IPS DF 6.9 (cell line): ENCODE measurements around the gene NAGS.
"Not testable (repeated sequence)": the region's sequence is repeated elsewhere in the genome, so short reads cannot be mapped to it uniquely, and the experiment has no call there.

Experiments used
- DNase-seq: peaks from one replicate; pipeline ENCODE4 v3.0.0-alpha.2; 2013; ENCODE audit warnings: low read depth, low spot score
- H3K27ac ChIP-seq: one replicate; pipeline ENCODE4 v1.5.1; 2013; ENCODE audit warnings: low read length, control low read depth
- H3K27me3 ChIP-seq: 2 replicates; pipeline ENCODE4 v1.6.1; 2013; ENCODE audit warnings: mild to moderate bottlenecking, low read length; ENCODE audit not compliant: control insufficient read depth, insufficient read depth
- H3K36me3 ChIP-seq: 2 replicates; pipeline ENCODE4 v1.6.1; 2013; ENCODE audit warnings: low read length; ENCODE audit not compliant: control insufficient read depth, insufficient read depth
- H3K4me1 ChIP-seq: 2 replicates; pipeline ENCODE4 v1.6.1; 2013; ENCODE audit warnings: low read length; ENCODE audit not compliant: control insufficient read depth, insufficient read depth
- H3K4me3 ChIP-seq: 2 replicates; pipeline ENCODE4 v1.5.1; 2013; ENCODE audit warnings: mild to moderate bottlenecking, low read length
- H3K9me3 ChIP-seq: 2 replicates; pipeline ENCODE4 v1.6.1; 2013; ENCODE audit warnings: low read length, inconsistent platforms; ENCODE audit not compliant: control insufficient read depth, insufficient read depth
- WGBS: extraction: QIAGEN DNeasy Blood & Tissue Kit; methylation state at CpG from one replicate; pipeline ENCODE4 v1.1.7; 2013; ENCODE audit warnings: mixed read lengths, missing lambda C conversion rate; ENCODE audit not compliant: insufficient read length, insufficient coverage; 5-methylcytosine and 5-hydroxymethylcytosine counted together

Gene NAGS

DNA sequence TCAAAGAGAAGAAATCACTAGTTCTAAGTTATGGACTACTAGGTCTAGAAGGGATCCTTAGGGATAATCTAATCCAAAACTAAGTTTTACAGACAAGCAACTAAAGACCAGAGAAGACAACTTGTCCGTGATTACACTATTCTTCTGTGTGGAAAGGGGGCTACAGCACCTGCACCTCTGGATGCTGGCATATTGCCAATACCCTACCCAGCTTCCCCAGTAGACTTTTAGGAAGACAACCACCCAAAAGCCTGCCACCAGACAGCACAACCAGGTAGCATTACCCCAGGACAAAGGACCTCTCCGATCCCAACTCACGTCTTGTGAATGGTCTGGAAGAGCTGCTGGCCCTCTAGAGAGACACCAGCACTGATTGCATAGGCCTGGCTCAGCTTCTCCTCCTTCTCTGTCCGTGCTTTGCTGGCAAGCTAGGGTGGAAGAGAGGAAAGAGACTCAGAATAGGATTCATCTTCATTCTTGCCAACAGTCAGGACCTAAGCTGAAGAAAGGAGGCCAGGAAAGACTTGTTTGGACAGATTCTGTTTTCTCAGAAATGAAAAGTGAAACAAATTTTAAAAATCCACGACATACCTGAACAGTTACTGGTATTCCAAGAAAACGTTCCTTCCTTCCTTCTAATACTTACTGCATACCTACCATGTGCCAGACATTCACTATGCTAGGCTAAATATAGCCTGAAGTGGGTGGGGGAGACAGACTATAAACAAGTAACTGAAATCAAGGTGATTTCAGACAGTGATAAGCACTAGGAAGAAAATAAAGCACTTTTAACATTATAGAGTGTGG, 35.6 kb downstream of the NAGS start:
- no peak overlapping the region for H3K27ac ChIP-seq

DNA sequence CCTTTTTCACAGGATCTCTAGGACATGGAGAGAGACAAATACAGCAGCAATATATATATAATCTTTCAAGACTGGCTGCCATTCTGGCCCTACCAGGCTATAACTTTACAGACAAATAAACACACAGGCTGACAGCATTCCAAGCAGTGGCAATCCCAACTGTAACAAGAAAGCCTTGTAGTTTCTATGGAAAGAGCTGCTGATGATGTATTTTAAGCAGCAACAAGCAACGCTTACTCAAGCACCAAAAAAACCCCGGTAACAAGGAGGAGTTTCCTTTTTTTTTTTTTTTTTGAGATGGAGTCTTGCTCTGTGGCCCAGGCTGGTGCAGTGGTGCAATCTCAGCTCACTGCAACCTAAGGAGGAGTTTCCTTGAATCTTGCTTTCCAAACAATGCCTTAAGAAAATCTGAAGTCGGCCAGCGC, 38.9 kb downstream of the NAGS start:
- Histone ChIP-seq H3K36me3 (peaks cover 5% of the 10 kb centered on the region; the same call in 1 of the 2 replicates), H3K4me3 (no peak overlapping the region), H3K9me3 (no peaks in the 10 kb centered on the region), H3K4me1 (no peaks in the 10 kb centered on the region), H3K27me3 (no peaks in the 10 kb centered on the region), H3K27ac (no peak overlapping the region)
- DNase-seq = no peak
- no CpG with 5 or more reads among the region's 4 CpGs for WGBS

More for the DNA sequence above, 35.6 kb downstream of the NAGS start:
- Histone ChIP-seq H3K36me3 (peaks cover 14% of the 10 kb centered on the region), H3K4me1 (no peaks in the 10 kb centered on the region), H3K9me3 (no peaks in the 10 kb centered on the region), H3K27me3 (no peaks in the 10 kb centered on the region), H3K4me3 (no peak overlapping the region)
- no CpG with 5 or more reads among the region's 6 CpGs for WGBS
- no peak for DNase-seq

DNA sequence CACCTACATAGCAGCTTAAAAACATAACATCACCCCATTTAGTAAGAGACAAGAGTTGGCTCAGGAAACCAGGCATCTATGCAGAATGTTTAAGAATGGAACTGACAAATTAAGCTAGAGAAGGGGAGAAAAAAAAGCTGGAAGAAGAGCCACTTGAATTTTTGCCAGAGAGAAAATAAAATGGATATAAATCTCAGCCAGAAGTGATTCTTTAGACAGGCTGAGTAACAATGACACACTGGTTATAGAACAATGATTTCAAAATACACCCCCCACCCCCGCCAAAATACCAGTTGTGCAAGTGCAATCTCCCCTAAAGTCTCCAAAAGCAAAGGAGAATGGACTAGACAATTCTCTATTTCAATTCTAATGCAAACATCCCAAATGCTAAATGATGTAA, 39.6 kb downstream of the NAGS start:
- no peaks in the 10 kb centered on the region for H3K9me3 ChIP-seq
- no CpG with 5 or more reads among the region's 1 CpG for WGBS
- H3K4me3 ChIP-seq = no peak overlapping the region
- H3K36me3 ChIP-seq = peaks cover 5% of the 10 kb centered on the region; the same call in 1 of the 2 replicates
- no peak overlapping the region for H3K27ac ChIP-seq
- H3K27me3 ChIP-seq = no peaks in the 10 kb centered on the region
- H3K4me1 ChIP-seq = no peaks in the 10 kb centered on the region
- no peak for DNase-seq

DNA sequence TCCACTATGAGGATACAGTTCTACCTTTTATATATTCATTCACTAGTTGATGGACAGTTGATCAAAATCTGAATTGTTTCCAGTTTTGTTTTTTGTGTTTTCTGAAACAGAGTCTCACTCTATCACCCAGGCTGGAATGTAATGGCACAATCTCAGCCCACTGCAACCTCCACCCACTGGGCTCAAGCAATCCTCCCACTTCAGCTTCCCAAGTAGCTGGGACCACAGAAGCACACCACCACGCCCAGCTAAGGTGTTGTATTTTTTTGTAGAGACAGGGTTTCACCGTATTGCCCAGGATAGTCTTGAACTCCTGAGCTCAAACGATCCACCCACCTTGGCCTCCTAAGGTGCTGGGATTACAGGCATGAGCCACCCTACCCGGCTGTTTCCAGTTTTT, 41.1 kb downstream of the NAGS start:
- no peaks in the 10 kb centered on the region for H3K9me3 ChIP-seq
- no peak overlapping the region for H3K27ac ChIP-seq
- H3K4me3 ChIP-seq = no peak overlapping the region
- H3K36me3 ChIP-seq = peaks cover 7% of the 10 kb centered on the region; the same call in 1 of the 2 replicates
- no peak for DNase-seq
- no peaks in the 10 kb centered on the region for H3K4me1 ChIP-seq
- H3K27me3 ChIP-seq = no peaks in the 10 kb centered on the region
- WGBS = no CpG with 5 or more reads among the region's 4 CpGs

DNA sequence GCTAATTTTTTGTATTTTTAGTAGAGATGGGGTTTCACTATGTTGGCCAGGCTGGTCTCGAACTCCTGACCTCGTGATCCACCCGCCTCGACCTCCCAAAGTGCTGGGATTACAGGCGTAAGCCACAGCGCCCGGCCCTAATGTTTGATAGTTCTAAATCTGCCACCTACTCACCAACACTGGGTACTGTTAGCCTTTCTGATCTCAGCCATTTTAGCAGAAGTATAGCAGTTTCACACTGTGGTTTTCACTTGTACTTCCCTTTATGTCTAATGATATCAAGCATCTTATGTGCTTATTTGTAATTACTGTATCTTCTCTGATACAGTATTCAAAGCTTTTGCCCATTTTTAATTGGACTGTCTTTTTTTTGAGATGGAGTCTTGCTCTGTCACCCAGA, 42.5 kb downstream of the NAGS start:
- H3K36me3 ChIP-seq = peaks cover 11% of the 10 kb centered on the region; the same call in 1 of the 2 replicates
- H3K4me3 ChIP-seq, H3K4me1 ChIP-seq, DNase-seq, H3K27me3 ChIP-seq, H3K9me3 ChIP-seq, H3K27ac ChIP-seq: not testable (repeated sequence)
- no CpG with 5 or more reads among the region's 7 CpGs for WGBS

DNA sequence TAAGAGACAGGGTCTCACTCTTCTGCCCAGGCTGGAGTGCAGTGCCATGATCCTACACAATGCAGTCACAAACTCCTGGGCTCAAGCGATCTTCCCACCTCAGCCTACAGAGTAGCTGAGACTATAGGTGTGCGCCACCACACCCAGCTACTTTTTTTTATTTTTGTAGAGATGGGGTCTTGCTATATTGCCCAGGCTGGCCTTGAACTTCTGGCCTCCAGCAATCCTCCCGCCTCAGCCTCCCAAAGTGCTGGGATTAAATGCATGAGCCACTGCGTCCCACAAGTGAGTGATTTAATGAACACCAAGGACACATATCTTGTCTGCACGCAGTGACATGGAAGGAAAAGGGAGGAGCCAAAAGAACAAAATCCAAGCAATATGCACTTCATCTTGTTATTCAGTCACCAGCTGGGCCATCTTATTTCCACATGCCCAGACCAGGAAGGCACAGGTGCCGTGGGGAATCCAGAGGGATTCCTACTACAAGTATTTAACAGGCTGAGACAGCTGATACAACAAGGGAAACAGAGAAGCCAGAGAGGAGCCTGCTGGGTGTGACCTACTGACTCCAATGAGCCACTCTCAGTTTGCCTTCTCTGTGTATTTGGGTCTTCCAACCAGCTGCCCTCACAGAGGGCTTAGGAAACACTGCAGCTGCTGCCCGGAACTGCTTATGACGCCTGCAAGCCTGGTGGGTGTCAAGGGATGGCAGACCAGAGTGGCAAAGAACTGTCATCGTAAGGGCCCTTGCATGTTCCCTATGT, 45.1 kb downstream of the NAGS start:
- no peak overlapping the region for H3K4me3 ChIP-seq
- H3K36me3 ChIP-seq = peaks cover 26% of the 10 kb centered on the region; the same call in 1 of the 2 replicates
- H3K4me1 ChIP-seq = no peaks in the 10 kb centered on the region
- H3K9me3 ChIP-seq = no peaks in the 10 kb centered on the region
- H3K27ac ChIP-seq = no peak overlapping the region
- no peak for DNase-seq
- WGBS = no CpG with 5 or more reads among the region's 9 CpGs
- no peaks in the 10 kb centered on the region for H3K27me3 ChIP-seq

DNA sequence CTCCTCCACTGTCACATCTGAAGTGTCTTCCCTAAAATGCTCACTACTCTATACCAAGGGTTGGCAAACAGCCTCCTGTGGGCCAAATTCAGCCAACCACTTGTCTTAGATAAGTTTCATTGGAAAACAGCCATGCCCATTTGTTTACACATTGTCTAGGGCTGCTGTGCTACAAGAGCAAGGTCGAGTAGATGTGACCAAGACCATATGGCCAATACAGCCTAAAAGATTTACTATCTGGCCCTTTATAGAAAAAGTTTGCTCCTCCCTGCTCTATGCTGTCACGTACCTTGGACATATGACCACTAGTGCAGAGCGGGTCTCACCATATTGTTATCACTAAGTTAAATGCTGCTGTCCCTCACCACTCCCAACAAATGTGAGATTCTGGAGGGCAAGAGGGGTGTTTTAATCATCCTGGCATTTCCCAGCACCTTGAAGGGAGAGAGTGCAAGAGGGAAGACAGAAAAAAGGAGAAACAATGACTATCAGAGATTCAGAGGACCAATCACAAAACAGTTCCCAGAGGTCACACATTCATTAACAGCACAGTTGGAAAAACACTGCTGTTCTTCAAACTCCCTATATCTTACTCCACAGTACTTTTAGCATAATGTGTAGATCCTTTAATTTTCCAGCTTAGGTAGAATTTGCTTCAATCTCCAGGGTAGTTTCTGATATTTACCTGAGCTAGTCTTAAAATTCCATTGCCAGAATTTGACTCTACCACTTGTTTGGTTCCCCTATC, 48.9 kb downstream of the NAGS start:
- Histone ChIP-seq H3K27me3 (no peaks in the 10 kb centered on the region), H3K4me1 (no peaks in the 10 kb centered on the region), H3K27ac (no peak overlapping the region), H3K4me3 (no peak overlapping the region), H3K36me3 (peaks cover 26% of the 10 kb centered on the region; the same call in 1 of the 2 replicates), H3K9me3 (no peaks in the 10 kb centered on the region)
- DNase-seq = no peak
- no CpG with 5 or more reads among the region's 3 CpGs for WGBS
